HG03460 (cell line): Measurements from ENCODE around the gene MS4A5.

ENCODE experiments used
- ATAC-seq: cut with Tn5 transposase; IDR thresholded peaks from one replicate; pipeline ENCODE4 v1.9.1; 2021; ENCODE audit not compliant: unreplicated experiment

The MS4A5 gene

DNA sequence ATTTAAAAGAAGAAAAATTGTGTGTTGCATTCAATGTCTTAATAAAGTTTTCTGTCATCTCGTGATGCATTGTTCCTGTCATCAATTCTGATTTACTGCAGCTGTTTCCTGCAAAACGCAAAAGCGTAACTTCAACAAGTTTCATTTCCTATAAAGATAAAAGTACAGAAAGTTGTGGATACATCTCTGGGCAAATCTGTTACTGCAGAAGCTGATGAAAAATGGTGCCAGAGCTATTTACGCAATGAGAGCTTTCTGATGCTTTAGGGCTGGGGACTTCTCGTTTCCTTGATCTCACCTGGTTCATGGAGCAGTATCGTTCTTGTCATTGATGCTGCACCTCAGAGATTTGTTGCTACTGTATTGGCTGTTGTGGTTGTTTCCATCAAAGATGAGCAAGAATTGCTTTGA, 47.7 kb downstream of the MS4A5 start:
- ATAC-seq, result peak; percentile 54

DNA sequence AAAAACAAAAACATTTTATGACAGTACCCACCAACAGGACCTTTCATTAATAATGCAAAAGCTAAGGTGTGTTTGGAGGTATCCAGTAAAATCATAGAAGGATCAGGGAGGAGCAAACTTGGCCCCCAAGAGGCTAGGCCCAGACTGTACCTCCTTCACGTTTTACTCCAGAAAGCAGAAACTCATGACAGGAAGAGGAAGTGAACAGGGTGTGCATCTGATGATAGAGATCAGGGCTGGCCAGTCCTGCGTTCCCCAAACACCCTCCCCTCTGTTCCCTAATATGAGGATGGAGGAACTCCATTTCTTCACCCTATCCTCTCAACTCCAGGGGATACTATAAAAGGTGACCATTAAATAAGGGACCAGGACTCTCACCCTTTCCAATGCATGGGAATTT, 53.0 kb downstream of the MS4A5 start:
- no peak for ATAC-seq

- peak; percentile 86 for ATAC-seq
These were observed 56.6 kb downstream of the MS4A5 start for GRCh38 chr11:60485987-60486386.

GRCh38 chr11:60492488-60493009, 63.2 kb downstream of the MS4A5 start, which contains the start of gene MS4A12:
MS4A12 (plus strand) TSS chr11:60492778; CDS start chr11:60497319, 4,541 bp downstream.
- no peak for ATAC-seq

DNA sequence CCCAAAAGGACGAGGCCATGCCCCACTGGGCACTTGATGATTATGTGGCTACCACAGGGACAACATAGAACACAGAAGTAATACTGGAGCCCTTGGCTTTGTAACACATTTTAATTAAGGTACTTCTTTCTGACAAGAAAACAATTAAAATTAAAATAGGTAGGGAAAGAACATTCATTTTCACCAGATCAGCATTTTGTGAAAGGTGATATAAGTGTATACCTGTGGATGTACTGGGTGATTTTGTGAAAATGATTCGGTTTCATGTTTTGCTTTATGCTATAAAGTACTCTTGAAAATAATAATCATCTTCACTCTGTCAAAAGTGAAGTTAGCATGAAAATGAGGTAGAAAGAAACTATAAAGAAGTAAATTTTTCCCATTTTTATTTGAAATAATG, 64.1 kb downstream of the MS4A5 start:
- ATAC-seq, result no peak
